Stimulated activated CD4-positive, alpha-beta T cell treated with anti-CD3 and anti-CD28 coated beads, TNF-alpha, amount 100 ng/mL, for 1 hour (primary cell): ENCODE data around the gene HEY2.
"Not testable (repeated sequence)": the region's sequence is repeated elsewhere in the genome, so short reads cannot be mapped to it uniquely, and the experiment has no call there.

Source experiments
- DNase-seq, 3 donors: peaks; one replicate each; pipeline ENCODE4 v3.0.0-alpha.2; 2020; ENCODE audit warnings: low read depth in 3 of 3, low spot score in 1 of 3

The HEY2 gene

DNA sequence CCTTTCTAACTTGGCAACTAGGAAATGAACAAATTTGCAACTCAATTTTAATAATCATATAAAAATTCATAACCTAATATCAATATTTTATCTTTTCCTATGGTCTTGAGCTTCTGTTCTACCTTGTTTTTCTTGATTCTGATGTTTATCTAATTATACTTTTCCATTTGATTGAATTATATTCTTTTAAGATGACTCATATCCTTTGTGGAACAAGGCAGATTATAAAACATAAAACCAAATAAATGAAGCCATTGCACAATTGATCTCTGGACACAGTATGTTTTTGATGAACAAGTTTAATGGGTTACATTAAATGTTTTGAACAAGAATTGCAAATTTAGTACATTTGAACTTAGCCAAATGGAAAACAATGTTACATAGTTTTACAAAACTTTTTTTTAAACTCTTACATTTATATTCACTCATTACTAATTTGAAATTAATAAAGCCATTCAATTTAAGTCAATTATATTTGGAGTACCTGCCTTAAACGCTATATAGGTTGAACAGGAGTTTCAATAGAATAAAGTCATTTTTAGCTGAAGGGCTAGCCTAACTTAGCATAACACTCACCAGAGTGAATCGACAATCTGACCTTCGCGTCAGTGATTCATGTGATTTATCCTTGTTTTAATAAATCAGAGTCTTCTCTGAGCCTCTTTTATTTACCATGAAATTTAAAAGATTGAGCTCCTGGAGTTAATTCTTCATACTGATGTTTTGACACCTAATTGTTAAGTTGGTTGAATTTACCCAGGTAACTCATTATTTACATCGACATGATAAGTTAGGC lies 45.1 kb downstream of the HEY2 start:
- DNase-seq: no peak

- no peak for DNase-seq
Observed at GRCh38 chr6:125795301-125795700, 45.9 kb downstream of the HEY2 start.

GRCh38 chr6:125797120-125797885 lies 47.9 kb downstream of the HEY2 start:
- DNase-seq: no peak

DNA sequence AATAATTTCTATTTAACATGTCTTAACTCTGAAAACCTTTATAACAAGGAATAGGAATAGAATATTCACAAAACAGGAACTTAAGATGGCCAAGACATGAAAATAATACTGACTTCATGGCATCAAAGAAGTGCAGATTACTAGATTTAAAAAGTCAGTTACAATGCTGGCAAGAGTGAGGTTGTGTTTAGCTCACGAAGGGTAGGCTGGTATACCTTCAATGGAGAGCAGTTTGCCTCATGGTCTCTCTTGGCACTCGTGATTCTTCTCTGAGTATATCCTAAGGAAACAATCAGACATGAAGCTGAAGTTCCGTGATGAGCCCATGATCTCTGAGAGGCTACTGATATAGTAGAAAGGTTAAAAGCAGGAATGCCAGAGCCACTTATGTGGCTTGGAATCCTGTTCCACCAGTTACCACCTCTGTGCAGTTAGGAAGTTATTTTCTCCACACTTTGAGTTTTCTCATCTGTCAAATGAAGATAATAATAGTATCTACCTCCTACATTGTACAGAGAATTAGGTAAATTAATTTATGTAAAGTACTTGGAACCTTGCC lies 48.5 kb downstream of the HEY2 start:
- DNase-seq: no peak

DNA sequence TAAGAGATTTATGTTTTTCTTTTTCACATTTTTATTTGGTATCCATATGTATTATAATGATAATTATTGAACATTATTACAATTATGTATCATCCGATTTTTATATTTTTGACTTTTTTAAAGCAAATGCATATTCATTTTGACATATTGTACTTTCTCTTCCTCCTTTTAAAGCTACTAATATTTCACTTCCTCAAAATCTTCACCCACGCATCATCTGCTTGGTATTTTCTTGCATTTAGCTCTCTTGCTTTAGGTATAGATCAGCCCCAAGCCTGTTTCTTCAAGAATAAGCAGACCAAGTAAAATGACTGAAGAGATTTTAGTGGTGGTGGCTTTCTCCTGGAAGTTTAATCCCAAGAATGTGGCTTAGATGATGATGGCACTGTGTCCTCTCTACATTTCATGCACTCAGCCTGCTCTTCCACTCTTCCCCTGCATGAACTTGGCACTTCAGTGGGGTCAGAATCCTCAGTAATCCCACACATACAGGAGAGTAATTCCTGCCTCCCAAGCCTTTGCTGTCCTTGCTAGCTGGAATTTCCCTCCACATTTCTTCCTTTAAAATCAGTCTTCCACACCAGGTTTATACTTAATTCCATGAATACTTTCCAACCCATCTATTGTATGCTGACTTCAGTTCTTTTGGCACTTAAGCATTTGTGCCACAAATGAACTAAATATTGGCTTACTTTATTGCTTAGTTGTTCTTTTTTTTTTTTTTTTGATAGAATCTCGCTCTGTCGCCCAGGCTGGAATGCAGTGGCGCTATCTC lies 49.5 kb downstream of the HEY2 start:
- DNase-seq: no peak

DNA sequence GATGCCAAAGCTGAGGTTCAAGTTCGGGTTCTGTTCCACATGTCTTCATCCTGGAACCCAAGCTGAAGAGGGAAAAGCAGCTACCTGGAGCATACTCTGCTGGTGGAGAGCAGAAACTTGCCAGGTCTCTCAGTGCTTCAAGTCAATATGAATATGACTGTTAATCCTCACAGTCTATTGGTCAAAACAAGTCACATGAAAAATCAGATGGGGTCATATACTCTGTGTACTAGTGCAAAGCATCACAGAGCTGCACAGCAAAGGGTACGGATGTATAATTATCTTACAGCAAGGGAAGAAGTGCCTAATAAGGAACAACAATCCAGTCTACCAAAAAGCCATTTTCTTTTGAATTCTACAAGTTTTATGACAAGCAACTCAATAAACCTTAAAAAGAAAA lies 53.0 kb downstream of the HEY2 start:
- DNase-seq: no peak

DNA sequence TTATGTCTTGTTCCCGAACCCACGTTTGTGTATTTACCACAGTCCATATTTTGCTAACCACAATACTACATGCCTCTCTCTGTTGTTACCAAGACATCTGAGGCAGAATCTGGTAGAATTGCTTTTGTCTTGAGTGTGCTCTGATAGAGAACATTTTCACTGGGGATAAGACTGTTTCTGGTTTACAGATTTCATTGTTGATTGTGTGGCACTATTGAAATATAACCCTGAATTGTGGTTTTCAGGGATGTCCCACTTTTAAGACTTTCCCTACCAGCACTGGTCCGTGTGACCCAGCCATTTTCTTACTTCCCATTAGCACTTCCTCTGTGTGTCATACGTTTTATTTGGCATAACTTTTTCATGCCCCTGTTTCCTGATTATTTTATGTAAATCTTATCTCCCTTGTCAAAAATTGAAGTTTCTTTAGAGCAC lies 53.5 kb downstream of the HEY2 start:
- DNase-seq: no peak

GRCh38 chr6:125804264-125804663 lies 54.8 kb downstream of the HEY2 start:
- no peak for DNase-seq

GRCh38 chr6:125804866-125805425 lies 55.5 kb downstream of the HEY2 start:
- not testable (repeated sequence) for DNase-seq

GRCh38 chr6:125806813-125807212 lies 57.4 kb downstream of the HEY2 start:
- DNase-seq: no peak

DNA sequence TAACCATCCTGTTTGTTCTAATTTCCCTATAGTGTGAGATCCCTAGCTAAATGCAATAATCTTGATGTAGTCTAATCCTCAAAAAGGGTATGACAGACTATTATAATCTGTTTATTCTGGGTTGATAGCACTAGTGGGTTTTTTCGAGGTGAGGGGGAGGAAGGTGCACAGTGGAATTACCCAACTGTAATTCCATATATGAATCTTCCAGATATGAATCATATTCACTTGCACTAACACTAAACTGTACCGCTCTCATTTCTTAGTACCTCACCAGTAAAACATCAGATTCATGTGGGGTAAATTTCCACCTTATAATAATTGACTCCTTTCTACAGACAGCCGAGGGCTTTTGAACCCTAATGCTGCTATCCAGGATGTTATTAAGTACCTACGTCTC lies 57.9 kb downstream of the HEY2 start:
- no peak for DNase-seq

DNA sequence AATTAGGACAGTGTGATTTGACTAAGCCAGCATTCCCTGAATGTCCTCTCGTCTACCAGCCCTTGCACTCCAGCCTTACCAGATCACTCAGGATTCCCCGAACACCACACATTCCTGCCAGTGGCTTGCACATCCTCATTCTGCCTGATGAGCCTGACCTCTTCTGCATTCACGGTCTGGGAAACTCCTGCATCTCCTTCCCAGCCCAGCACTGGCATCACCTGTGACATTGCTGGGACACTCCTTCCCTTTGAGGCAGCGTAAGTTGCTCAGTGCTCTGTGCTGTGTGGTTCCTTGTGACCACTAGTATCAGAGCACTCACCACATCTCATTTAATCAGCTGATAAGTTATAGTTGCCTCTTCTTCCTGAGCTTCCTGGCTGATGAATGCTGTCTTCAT lies 58.6 kb downstream of the HEY2 start:
- DNase-seq: no peak

- no peak for DNase-seq
Observed at GRCh38 chr6:125808591-125808990, 59.2 kb downstream of the HEY2 start.

GRCh38 chr6:125809570-125810170 lies 60.2 kb downstream of the HEY2 start:
- no peak for DNase-seq

GRCh38 chr6:125810445-125810844 lies 61.0 kb downstream of the HEY2 start:
- DNase-seq: no peak
